DMS153 (cell line): ENCODE results near the gene ELMO1.

ENCODE experiments used
- DNase-seq: peaks from one replicate; lab custom pipeline; 2025; lab: John Stamatoyannopoulos, UW

Gene ELMO1

GRCh38 chr7:37430640-37431039, 18.0 kb downstream of the ELMO1 start:
- DNase-seq: no peak

- DNase-seq: no peak
Measured at GRCh38 chr7:37430171-37430570, 18.5 kb downstream of the ELMO1 start.

- DNase-seq: no peak
Measured at GRCh38 chr7:37429435-37429791, 19.3 kb downstream of the ELMO1 start.

- no peak for DNase-seq
Measured at GRCh38 chr7:37428681-37429434, 19.8 kb downstream of the ELMO1 start.

GRCh38 chr7:37427276-37427940, 21.3 kb downstream of the ELMO1 start:
- DNase-seq: no peak

GRCh38 chr7:37425498-37425897, 23.2 kb downstream of the ELMO1 start:
- no peak for DNase-seq

GRCh38 chr7:37424995-37425394, 23.7 kb downstream of the ELMO1 start:
- no peak for DNase-seq

- DNase-seq: no peak
Measured at GRCh38 chr7:37424521-37424920, 24.1 kb downstream of the ELMO1 start.

- no peak for DNase-seq
Measured at GRCh38 chr7:37421861-37422500, 26.7 kb downstream of the ELMO1 start.

- no peak for DNase-seq
Measured at GRCh38 chr7:37420946-37421695, 27.5 kb downstream of the ELMO1 start.

- DNase-seq: no peak
Measured at GRCh38 chr7:37419496-37419895, 29.2 kb downstream of the ELMO1 start.

GRCh38 chr7:37418381-37418780, 30.3 kb downstream of the ELMO1 start:
- DNase-seq: no peak

GRCh38 chr7:37417107-37417474, 31.6 kb downstream of the ELMO1 start:
- DNase-seq: no peak

GRCh38 chr7:37416378-37417106, 32.1 kb downstream of the ELMO1 start:
- DNase-seq: no peak

- DNase-seq: no peak
Measured at GRCh38 chr7:37415629-37416028, 33.0 kb downstream of the ELMO1 start.

- DNase-seq: no peak
Measured at GRCh38 chr7:37414352-37414983, 34.2 kb downstream of the ELMO1 start.

GRCh38 chr7:37411444-37412034, 37.1 kb downstream of the ELMO1 start:
- DNase-seq: no peak

GRCh38 chr7:37410305-37411229, 38.1 kb downstream of the ELMO1 start:
- no peak for DNase-seq

- DNase-seq: no peak
Measured at GRCh38 chr7:37409461-37409860, 39.2 kb downstream of the ELMO1 start.
